Lower lobe of right lung (tissue), 2 donors: Measurements from ENCODE around the gene WDR1. TPM values are rescaled to one million over a fixed set of nuclear protein-coding genes. Genes with fewer than 3 reads are reported as not detected.

ENCODE experiments used
- ATAC-seq, 2 donors: fragments of 200-7000 bp; cut with Tn5 transposase; one replicate each; pipeline ENCODE4 v1.9.1; 2020 to 2022; ENCODE audit warnings: mild to moderate bottlenecking in 2 of 2, moderate library complexity in 2 of 2
- DNase-seq: peaks from one replicate; pipeline ENCODE4 v3.0.0-alpha.2; 2020
- H3K27ac ChIP-seq: fragments of 200-600 bp; one replicate; pipeline ENCODE4 v1.8.0; 2022
- H3K27me3 ChIP-seq: fragments of 200-600 bp; one replicate; pipeline ENCODE4 v1.8.0; 2022; ENCODE audit warnings: low read depth
- H3K36me3 ChIP-seq: fragments of 200-600 bp; one replicate; pipeline ENCODE4 v1.8.0; 2022; ENCODE audit warnings: mild to moderate bottlenecking
- H3K4me1 ChIP-seq: fragments of 200-600 bp; one replicate; pipeline ENCODE4 v1.8.0; 2022
- H3K4me3 ChIP-seq: fragments of 200-600 bp; one replicate; pipeline ENCODE4 v1.8.0; 2022; ENCODE audit warnings: mild to moderate bottlenecking
- H3K9me3 ChIP-seq: fragments of 200-600 bp; one replicate; pipeline ENCODE4 v1.8.0; 2022
- intact Hi-C: fragments of 100-400 bp; cut with DNase I; formaldehyde crosslinking; loops from one replicate; pipeline ENCODE4 v1.11.0; 2022
- total RNA-seq: library from RNA; stranded (reverse); fragmentation: NEBNext Ultra II Directional; extraction: Animal tissue kit (Norgen Biotek cat#: 25700); gene quantifications from one replicate; pipeline ENCODE4 v1.2.1, GENCODE V29; 2021
- TF ChIP-seq, protein P1 (sequence below): fragments of 200-600 bp; IDR thresholded peaks from one replicate; pipeline ENCODE4 v1.8.0; 2022; ENCODE audit warnings: antibody characterized with exemption, mild to moderate bottlenecking
- donor health status: DM: no; HTN: yes; CAD: no; lungs with severe emphysema.

The WDR1 gene
- total RNA-seq, 1 donor from 2014 or later, result 233 TPM

DNA sequence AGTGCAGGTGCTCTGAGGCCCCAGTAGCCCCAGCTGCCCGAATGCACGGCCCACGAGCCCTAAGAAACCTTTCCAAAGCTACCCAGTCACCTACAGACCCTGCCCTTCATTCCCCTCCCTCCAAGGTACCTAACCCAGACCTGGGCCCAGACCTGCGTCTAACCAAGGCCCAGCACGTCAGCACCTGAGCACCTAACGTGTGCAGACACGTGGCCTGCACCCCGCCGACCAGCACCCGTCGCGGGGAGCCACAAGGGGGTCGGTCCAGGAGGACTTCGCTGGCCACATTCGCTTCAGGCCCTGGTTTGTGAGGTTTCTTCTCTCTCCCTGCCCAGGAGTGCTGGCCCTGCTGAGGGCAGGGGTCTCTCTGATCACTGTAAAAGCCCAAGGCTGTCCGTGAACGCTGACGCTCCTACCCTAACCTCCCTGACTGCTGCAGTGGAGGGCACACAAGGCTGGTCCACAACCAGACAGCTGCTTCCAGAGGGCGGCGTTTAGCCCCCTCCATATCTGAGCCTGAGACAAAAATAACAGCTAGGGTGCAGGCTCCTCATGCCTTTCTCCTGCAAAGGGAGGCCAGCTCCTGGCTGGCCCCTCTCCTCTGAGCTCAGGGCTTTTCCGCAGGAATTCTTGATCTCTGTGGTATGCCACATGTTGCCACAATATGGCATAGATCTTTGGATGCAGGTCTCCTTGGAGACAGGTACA is 31.8 kb downstream of the WDR1 start:
- ATAC-seq (no peak), DNase-seq (peak; percentile 36)
- no peaks in the 10 kb centered on the region for H3K27me3 ChIP-seq
- H3K9me3 ChIP-seq, result no peaks in the 10 kb centered on the region
- peaks cover 100% of the 10 kb centered on the region for H3K36me3 ChIP-seq
- H3K4me3 ChIP-seq, result no peak overlapping the region
- TF ChIP-seq, protein P1, sequence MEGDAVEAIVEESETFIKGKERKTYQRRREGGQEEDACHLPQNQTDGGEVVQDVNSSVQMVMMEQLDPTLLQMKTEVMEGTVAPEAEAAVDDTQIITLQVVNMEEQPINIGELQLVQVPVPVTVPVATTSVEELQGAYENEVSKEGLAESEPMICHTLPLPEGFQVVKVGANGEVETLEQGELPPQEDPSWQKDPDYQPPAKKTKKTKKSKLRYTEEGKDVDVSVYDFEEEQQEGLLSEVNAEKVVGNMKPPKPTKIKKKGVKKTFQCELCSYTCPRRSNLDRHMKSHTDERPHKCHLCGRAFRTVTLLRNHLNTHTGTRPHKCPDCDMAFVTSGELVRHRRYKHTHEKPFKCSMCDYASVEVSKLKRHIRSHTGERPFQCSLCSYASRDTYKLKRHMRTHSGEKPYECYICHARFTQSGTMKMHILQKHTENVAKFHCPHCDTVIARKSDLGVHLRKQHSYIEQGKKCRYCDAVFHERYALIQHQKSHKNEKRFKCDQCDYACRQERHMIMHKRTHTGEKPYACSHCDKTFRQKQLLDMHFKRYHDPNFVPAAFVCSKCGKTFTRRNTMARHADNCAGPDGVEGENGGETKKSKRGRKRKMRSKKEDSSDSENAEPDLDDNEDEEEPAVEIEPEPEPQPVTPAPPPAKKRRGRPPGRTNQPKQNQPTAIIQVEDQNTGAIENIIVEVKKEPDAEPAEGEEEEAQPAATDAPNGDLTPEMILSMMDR, result no peak
- H3K27ac ChIP-seq, result no peak overlapping the region
- intact Hi-C loops, result no loop called here
- H3K4me1 ChIP-seq, result peaks cover 4% of the 10 kb centered on the region

- Histone ChIP-seq H3K27ac (no peak overlapping the region), H3K36me3 (peaks cover 100% of the 10 kb centered on the region)
- intact Hi-C loops, result no loop called here
These were observed 32.5 kb downstream of the WDR1 start for GRCh38 chr4:10083861-10084641.

DNA sequence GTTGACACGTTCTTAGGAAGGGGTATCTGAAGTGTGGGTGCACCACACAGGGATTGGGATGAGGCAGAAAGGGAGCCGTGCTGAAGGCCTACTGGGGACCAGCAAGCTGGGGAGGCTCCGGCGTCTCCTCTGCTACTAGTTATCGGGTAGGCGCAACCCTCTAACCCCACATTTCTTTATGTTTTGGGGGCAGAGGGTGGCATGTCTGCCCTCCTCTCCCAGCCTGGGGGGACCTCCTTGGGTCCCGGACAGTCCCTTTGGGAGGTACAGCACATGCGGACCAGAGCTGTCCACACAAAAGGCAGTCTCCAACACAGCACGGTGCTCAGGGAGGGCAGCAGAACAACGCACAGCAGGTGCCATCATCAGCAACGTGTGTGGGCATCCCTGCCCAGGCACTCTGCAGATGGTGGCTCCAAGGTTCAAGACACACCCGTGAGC is 33.2 kb downstream of the WDR1 start:
- Histone ChIP-seq H3K4me3 (no peak overlapping the region), H3K27ac (no peak overlapping the region), H3K36me3 (peaks cover 100% of the 10 kb centered on the region), H3K27me3 (no peaks in the 10 kb centered on the region), H3K4me1 (peaks cover 12% of the 10 kb centered on the region), H3K9me3 (no peaks in the 10 kb centered on the region)
- TF ChIP-seq, protein P1, result no peak
- intact Hi-C loops, result no loop called here
- ATAC-seq, result no peak
- DNase-seq, result peak; percentile 33

More at GRCh38 chr4:10083861-10084641, 32.5 kb downstream of the WDR1 start:
- TF ChIP-seq, protein P1, result no peak
- Histone ChIP-seq H3K4me3 (no peak overlapping the region), H3K27me3 (no peaks in the 10 kb centered on the region), H3K4me1 (peaks cover 5% of the 10 kb centered on the region), H3K9me3 (no peaks in the 10 kb centered on the region)
- ATAC-seq, result peak; percentile 3 to 25
- peak; percentile 44 for DNase-seq

DNA sequence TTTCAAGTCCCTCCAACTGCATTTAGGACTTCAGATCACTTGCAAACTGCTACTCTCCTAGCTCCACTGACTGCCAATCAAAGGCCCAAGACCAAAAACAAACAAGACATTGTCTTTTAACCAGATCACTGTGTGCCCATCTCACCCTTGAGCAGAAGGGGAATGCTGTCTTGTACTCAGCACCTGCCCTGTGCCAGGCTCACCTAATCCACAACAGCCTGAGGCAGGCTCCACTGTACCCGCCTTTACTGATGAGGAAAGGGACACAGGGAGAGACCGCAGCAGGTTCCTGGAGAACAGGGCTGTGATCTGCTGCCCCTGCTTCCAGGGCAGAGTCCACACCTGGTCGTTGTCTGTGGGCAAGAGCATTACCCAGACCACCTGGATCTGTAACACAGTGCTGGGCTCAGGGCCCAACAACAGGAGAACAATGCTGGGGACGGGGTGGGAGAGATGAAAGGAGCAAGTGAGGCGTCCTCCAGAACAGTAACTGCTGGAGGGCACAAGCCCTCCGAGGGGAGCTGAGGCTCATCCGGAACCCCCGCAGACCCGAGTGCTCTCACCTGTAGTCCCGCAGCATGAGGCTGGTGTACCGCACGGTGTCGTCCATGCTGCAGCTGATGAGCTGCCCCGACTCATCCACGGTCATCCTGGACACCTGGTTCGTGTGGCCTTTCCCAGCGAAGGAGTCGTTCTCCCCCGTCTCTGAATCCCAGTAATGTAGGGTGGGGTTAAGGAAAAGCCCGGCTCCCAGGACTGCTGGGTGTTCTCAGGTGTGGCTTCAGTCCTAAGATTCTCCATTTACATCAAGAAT is 33.9 kb downstream of the WDR1 start:
- H3K4me3 ChIP-seq, result no peak overlapping the region
- H3K27ac ChIP-seq, result no peak overlapping the region
- TF ChIP-seq, protein P1, result no peak
- no peak for ATAC-seq
- peaks cover 17% of the 10 kb centered on the region for H3K4me1 ChIP-seq
- no peaks in the 10 kb centered on the region for H3K9me3 ChIP-seq
- DNase-seq, result no peak
- intact Hi-C loops, result no loop called here
- no peaks in the 10 kb centered on the region for H3K27me3 ChIP-seq
- peaks cover 100% of the 10 kb centered on the region for H3K36me3 ChIP-seq

- Histone ChIP-seq H3K36me3 (peaks cover 100% of the 10 kb centered on the region), H3K27me3 (no peaks in the 10 kb centered on the region), H3K27ac (no peak overlapping the region), H3K4me1 (peaks cover 17% of the 10 kb centered on the region), H3K9me3 (no peaks in the 10 kb centered on the region), H3K4me3 (no peak overlapping the region)
- TF ChIP-seq, protein P1, result no peak
- intact Hi-C loops, result no loop called here
- no peak for ATAC-seq
- DNase-seq, result peak; percentile 14
These were observed 34.6 kb downstream of the WDR1 start for GRCh38 chr4:10082047-10082446.
